Glomerular visceral epithelial cell (primary cell): ENCODE measurements around the gene ZDHHC20.

ENCODE experiments used
- DNase-seq: peaks from one replicate; pipeline ENCODE4 v3.0.0-alpha.2; 2016; ENCODE audit errors: extremely low spot score

ZDHHC20 gene

GRCh38 chr13:21361706-21362105 is 97.4 kb downstream of the ZDHHC20 start:
- no peak for DNase-seq

GRCh38 chr13:21361123-21361522 is 98.0 kb downstream of the ZDHHC20 start:
- DNase-seq = no peak

- DNase-seq = no peak
Observed at GRCh38 chr13:21360463-21360862, 98.6 kb downstream of the ZDHHC20 start.

GRCh38 chr13:21359855-21360254 is 99.2 kb downstream of the ZDHHC20 start:
- no peak for DNase-seq

- DNase-seq = no peak
Observed at GRCh38 chr13:21355304-21355703, 103.8 kb downstream of the ZDHHC20 start.

GRCh38 chr13:21354721-21355120 is 104.4 kb downstream of the ZDHHC20 start:
- no peak for DNase-seq

GRCh38 chr13:21348488-21349120 is 110.5 kb downstream of the ZDHHC20 start:
- DNase-seq = no peak

- no peak for DNase-seq
Observed at GRCh38 chr13:21347753-21348318, 111.3 kb downstream of the ZDHHC20 start.

- DNase-seq = no peak
Observed at GRCh38 chr13:21344662-21345176, 114.4 kb downstream of the ZDHHC20 start.

- DNase-seq = no peak
Observed at GRCh38 chr13:21343659-21344058, 115.4 kb downstream of the ZDHHC20 start.

GRCh38 chr13:21342699-21343442 is 116.2 kb downstream of the ZDHHC20 start:
- no peak for DNase-seq

GRCh38 chr13:21341637-21342422 is 117.3 kb downstream of the ZDHHC20 start:
- DNase-seq = no peak

GRCh38 chr13:21338639-21339278 is 120.3 kb downstream of the ZDHHC20 start:
- no peak for DNase-seq

- no peak for DNase-seq
Observed at GRCh38 chr13:21338156-21338555, 120.9 kb downstream of the ZDHHC20 start.

- no peak for DNase-seq
Observed at GRCh38 chr13:21336609-21337349, 122.3 kb downstream of the ZDHHC20 start.

GRCh38 chr13:21333186-21333585 is 125.9 kb downstream of the ZDHHC20 start:
- DNase-seq = no peak

- DNase-seq = no peak
Observed at GRCh38 chr13:21330126-21330861, 128.8 kb downstream of the ZDHHC20 start.

GRCh38 chr13:21328836-21329477 is 130.1 kb downstream of the ZDHHC20 start:
- no peak for DNase-seq

- no peak for DNase-seq
Observed at GRCh38 chr13:21328201-21328600, 130.9 kb downstream of the ZDHHC20 start.
